Bladder microvascular endothelial cell (primary cell): ENCODE results near the gene PRPF4. TPM values are rescaled to one million over a fixed set of nuclear protein-coding genes. Genes with fewer than 3 reads are reported as not detected.

Experiments
- total RNA-seq: library from RNA; depleted of rRNA; stranded (reverse); fragments of >200 nt; gene quantifications from 2 replicates; pipeline ENCODE4 v1.2.3, GENCODE V29; 2014

PRPF4 gene
- total RNA-seq: 20.2 and 29.1 TPM in 2 replicates

DNA sequence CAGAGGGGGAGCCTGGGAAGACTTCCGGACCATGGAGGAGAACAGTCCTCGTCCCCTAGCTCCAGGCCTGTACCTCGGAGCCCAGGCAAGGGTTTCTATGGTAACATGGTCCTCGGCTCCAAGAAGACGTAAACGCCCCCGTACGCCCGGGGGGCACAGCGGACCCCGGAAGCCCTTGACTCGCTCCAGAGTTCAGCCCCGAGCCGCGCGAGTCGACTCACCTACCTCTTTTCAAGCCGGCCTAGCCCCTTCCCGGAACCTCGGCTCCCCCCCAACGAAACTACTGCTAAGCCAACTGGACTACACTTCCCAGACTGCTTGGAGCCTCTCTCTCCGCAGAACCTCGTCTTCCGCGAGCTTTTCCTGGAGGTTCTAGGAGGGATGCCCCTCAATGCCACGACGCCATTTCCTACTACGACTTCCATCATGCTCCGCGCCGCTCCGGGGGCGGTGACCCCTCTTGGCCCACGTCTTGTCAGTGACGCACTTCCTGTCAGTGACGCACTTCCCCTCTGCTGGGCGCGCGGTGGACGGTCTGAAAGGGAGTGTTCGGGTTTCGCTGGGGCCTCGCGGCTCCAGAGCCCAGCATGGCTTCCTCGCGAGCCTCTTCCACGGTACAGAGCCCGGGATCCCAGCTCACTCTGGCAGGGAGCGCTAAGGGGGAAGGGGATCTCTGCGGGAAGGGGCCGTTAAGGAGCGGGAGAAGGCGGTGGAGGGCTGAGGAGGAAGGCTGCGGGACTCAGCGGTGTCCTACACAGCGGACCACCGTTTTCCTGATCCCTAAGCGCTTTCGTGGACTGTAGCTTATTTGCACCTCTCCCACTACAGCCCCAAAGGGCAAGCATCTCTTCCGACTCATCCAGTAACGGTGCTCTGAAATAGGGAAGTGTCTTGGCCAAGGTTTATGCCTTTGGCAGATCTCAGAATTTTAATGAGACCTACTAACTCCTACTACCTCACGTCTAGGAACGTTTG lies at the start of gene PRPF4, which contains the start of gene CDC26:
TSS of gene PRPF4 (plus strand) at position 502 of the 975 bp plus-strand sequence. CDS start at position 588, 86 bp downstream.
TSS of gene CDC26 (minus strand) at position 416 of the 975 bp plus-strand sequence. CDS start 3,065 bp downstream, outside the sequence.

DNA sequence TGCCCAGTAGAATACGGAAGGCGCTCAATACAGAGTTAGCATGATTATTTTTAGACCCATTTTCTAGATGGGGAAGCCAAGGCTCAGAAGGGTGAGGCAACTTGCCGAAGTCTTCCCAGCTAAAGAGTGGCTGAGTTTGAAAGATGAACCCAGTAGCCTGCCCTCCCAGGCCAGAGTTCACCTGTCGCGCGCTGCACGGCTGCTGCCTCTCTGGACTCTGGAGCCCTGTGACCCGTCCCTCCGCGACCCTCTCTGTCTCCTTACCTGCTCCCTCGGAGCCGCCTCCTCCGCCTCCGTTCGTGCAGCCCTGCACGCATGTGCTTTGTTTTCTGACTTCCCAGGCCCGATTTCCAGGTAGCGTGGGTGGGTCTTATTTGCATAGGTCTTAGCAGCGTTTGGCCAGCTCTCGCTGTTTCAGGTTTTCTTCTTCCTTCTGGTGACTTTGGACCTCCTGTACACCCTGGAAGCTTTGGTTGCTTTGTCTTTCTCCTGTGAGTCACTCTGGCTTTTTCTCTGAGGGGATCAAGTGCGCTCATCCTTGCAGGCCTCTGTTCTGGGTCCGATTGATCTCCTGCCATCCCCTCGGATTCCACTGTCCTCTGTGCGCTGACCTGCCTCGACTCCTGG lies 27.4 kb downstream of the PRPF4 start, which contains the start of gene RNF183:
TSS of gene RNF183 (minus strand) at position 585 of the 627 bp plus-strand sequence. CDS start 5,192 bp downstream, outside the sequence.

DNA sequence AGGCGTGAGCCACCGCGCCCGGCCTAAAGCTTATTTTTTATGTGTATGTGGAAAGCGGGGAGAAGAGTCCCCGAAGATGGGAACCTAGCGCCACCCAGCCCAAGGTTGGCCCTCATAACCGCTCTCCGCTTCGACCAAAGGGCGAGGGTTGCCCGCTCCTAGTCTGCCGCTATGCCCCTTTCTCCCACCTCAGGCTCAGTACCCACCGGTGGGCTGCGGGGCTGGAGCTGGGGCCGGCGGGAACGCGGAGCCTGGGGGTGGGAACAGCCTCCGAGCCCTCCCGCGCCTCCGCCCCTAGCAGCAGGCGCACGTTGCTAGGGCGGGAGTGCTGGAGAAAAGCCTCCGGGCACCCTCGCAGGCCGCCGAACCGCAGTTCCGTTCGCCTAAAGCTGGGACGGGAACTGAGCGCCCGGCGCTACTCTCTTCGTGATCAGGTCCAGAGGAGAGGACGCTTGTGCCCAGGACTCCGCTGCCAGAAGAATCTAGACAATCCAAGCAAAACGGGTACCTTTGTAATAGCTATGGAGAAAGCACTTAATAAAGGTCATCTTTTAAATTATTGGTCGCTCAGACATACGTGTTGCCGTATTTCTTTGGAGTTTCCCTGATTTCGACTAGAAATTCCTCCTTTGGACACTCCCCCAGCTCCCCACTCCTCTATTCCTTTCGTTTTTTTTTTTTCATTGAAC lies 64.7 kb downstream of the PRPF4 start, which contains the start of gene WDR31:
TSS of gene WDR31 (minus strand) at position 265 of the 689 bp plus-strand sequence. CDS start 8,253 bp downstream, outside the sequence.

Other genes with a start within 250 kb of the PRPF4 start
- gene ZFP37, start 218.9 kb upstream of the PRPF4 start, total RNA-seq: 0.49 and 1.4 TPM in 2 replicates
- 5.3 and 14.5 TPM in 2 replicates for gene SLC31A2, start 124.7 kb upstream of the PRPF4 start, total RNA-seq
- gene FKBP15, start 54.4 kb upstream of the PRPF4 start, total RNA-seq: 9.9 and 21.0 TPM in 2 replicates
- gene SLC31A1, start 54.1 kb upstream of the PRPF4 start, total RNA-seq: 8.9 and 15.4 TPM in 2 replicates
- gene CDC26, start 86 bp upstream of the PRPF4 start, total RNA-seq: 39.3 and 49.9 TPM in 2 replicates
- gene RNF183, start 27.7 kb downstream of the PRPF4 start, total RNA-seq: not detected in 2 replicates
- 0.49 and 0.63 TPM in 2 replicates for gene WDR31, start 64.6 kb downstream of the PRPF4 start, total RNA-seq
- gene BSPRY, start 73.9 kb downstream of the PRPF4 start, total RNA-seq: not detected in 2 replicates
- 6.5 and 9.7 TPM in 2 replicates for gene HDHD3, start 101.3 kb downstream of the PRPF4 start, total RNA-seq
- 16.0 and 24.0 TPM in 2 replicates for gene ALAD, start 125.6 kb downstream of the PRPF4 start, total RNA-seq
- 37.4 and 55.3 TPM in 2 replicates for gene POLE3, start 135.0 kb downstream of the PRPF4 start, total RNA-seq
- 0.16 and 0.44 TPM in 2 replicates for gene C9orf43, start 135.1 kb downstream of the PRPF4 start, total RNA-seq
- gene RGS3, start 188.1 kb downstream of the PRPF4 start, total RNA-seq: 311 and 404 TPM in 2 replicates